Activated CD4-positive, CD25-positive, alpha-beta regulatory T cell treated with anti-CD3 and anti-CD28 coated beads, Interleukin-2, amount 50 U/mL, for 16 hours (primary cell): ENCODE results near the gene TJP1.
"Not testable (repeated sequence)": the region's sequence is repeated elsewhere in the genome, so short reads cannot be mapped to it uniquely, and the experiment has no call there.

Experiments used
- DNase-seq: peaks from one replicate; pipeline ENCODE4 v3.0.0-alpha.2; 2020; ENCODE audit warnings: low read depth, low spot score

The TJP1 gene

DNA sequence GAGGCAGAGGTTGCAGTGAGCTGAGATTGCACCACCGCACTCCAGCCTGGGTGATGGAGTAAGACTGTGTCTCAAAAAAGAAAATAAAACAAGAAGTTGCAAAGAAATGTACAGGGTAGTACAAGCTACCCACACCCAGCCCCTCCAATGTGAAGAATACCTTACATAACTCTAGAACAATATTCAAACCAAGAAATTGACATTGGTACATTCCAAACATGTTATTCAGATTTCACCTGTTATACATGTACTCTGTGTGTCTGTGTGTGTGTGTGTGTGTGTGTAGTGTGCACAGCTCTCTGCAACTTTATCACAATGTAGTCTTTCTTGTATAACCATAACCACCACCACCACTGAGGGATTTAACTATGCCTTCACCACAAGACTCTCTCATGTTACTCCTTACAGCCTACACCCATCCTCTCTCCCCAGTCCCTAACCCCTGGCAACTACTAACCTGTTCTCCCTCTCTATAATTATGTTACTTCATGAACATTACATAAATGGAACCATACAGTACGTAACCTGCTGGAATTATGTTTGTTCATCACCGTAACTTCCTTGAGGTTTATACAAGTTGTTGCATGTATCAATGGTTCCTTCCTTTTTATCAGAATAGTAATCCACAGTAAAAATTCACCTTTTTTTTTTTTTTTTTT is 16.2 kb upstream of the TJP1 start:
- no peak for DNase-seq

DNA sequence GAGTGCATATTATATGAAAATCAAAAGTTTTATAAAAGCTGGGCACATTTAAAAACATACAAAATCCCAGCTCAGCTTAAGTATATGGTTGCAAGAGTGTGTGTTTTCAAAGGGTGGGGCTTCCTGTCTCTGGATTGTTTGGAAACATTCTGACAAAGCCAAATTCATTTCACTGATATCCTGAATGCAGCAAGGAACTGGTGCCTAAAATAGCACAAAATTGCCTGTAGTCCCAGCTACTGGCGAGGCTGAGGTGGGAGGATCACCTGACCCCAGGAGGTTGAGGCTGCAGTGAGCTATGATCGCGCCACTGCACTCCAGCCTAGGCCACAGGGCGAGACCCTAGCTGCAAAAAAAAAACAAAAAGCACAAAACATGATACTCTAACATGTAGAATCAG is 13.0 kb upstream of the TJP1 start:
- DNase-seq, result no peak

- no peak for DNase-seq
These were observed 10.4 kb upstream of the TJP1 start for GRCh38 chr15:29832709-29833108.

DNA sequence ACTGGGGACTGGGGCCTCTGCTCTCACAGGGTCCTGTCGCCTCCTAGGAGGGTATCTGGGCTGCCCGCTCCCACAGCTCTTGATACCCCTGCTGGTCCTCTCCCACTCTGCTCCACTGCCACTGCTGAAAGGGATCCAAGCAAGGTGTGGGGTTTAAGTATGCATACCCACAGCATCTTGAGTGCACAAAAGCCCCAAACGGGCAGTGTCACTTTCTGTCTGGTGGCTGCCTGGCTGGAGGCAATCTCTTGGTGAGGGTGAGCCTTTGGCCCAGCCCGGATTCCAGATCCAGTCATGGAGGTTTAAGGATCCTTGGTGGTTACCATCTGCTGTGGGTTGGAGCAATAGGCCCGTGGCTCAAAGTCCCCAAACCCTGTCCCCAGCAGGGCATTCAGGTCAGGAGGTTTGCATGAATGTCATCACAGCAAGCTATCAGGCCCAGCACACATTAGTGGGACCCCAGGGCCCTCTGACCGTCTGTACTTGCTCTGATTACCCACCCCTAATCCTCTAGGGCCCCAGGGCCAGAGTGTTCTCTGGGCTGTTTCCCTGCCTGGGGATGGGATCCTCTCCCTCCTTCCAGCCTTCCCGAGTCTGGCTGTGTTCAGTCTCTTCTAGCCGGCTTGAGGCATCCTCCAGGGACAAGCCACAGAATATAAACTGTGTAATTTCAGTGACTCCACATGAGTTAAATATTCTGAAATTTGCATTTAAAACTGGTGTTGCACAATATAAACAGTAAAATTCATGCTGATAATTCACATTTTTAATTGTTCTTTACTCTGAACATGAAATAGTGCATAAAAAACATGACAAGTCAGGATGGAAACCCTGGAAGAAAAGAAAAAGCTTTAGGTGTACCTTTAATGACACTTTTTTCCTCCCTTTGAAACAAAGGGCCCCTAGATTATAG is 4.9 kb upstream of the TJP1 start:
- no peak for DNase-seq

DNA sequence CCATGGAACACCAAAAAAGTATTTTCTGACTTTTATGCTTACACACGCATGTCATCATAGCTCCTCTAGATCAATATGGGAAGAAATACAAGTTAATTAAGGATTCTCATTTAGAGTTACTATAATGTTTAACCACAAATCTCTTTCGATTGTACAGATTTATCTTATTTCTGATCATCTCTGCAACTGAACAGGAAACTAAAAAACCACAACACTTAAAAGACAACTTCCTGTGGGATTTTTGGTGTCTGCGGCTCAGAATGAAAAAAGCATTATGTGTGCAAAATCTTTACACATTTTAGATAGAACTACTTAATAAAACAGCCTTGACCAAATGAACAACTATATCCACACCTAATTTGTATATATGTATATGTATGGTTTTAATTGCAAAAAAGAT is 3.0 kb upstream of the TJP1 start:
- no peak for DNase-seq

DNA sequence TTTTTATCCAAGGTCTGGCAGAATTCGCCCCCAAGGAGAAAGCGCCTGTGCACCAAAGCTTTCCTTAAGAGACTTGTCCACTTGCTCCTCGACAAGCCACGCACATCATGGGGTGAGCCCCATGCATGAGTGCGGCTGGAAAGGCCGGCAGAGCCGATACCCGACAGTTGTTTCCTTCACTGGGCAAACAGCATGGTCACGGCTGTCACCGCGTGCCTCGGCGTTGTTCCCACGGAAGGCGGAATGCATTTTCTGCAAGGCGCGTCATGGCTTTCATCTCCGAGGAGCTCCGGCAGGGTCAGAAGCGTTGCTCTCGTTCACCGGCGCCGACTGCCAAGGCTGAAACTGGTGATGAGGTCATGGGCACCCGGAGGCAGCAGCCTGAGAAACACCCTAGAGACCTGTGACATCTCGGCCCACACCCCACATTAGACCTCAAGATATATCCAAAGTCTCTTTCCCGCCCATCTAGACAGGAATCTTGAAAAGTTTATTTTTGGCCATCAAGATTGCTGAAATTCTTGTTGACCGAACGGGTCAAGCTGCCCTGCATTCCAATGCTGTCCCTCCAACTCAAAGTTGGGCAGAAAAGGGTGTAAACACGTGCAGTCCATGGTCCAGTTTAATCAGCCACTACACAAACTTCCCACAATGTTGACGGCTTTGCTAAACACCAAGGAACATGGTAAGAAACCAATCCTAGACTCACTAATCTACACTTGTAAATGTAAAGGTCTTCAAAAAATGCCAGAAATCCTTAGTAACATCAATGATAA is 604 bp upstream of the TJP1 start:
- no peak for DNase-seq

DNA sequence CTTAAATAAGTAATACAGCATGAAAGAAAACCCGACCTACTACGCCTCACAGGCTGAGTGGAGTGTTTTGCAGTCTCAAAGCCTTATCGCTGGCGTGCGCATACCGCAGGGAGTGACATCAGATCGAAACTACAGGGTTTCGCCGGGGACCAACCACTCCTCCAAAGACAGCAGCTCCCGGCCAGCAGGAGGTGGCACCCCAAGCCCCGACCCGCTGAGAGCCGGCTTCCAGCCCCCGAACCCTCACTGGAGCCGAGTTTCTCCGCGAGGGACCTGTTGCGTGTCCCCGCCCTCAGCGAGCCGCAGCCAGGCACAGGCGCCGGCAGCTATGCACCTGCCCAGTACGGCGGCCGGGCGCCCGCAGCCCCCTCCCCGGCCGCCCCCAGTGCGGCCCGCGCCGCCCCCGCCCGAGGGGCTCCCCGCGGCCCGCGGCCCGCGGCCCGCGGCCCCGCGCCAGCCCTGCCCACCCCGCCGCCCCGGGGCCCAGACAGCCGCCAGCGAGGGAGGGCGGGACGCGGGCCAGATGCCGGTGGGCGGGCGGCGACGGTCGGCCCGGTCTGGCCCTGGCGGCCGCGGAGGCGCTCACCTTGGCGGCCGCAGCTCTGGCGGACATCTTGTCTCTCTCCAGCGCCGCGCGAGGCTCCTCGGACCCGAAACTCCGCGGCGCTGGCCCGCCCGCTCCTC is 710 bp downstream of the TJP1 start:
- no peak for DNase-seq

- DNase-seq, result no peak
These were observed 1.7 kb downstream of the TJP1 start for GRCh38 chr15:29820394-29821154.

DNA sequence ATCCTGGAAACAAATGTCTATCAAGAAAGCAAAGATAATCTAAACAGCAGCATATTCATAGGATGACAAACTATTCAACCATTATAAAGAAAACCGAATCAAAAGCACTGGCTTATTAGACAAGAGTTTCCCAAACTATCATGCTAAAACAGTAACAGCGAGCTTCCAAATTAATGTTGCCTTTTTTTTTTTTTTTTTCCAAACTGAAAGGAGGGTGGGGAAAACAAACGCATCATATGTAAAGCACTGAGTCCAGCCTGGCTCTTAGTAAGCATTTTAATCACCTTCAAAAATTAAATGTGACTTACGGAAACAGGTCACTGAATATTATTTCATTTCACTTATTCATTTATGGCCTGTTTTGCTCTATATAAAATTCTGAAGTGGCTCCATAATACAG is 2.3 kb downstream of the TJP1 start:
- no peak for DNase-seq

DNA sequence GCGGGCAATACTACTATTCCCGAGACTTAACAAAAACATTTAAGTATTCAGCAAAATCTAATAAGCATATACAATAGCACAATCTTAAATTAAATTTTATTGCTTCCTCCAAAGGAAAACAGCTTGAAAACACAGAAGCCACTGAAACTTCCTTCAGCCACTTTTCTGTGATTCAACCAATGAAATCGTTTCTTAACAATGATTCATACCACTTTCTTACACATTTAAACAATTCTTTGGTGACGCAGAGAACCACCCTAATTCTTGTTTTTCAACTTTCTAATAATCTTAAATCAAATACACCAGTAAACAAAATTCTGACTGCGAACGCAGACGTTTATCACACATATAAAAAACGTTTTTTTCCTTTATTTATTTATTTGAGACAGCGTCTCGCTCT is 4.1 kb downstream of the TJP1 start:
- no peak for DNase-seq

- not testable (repeated sequence) for DNase-seq
These were observed 4.8 kb downstream of the TJP1 start for GRCh38 chr15:29817455-29817854.

DNA sequence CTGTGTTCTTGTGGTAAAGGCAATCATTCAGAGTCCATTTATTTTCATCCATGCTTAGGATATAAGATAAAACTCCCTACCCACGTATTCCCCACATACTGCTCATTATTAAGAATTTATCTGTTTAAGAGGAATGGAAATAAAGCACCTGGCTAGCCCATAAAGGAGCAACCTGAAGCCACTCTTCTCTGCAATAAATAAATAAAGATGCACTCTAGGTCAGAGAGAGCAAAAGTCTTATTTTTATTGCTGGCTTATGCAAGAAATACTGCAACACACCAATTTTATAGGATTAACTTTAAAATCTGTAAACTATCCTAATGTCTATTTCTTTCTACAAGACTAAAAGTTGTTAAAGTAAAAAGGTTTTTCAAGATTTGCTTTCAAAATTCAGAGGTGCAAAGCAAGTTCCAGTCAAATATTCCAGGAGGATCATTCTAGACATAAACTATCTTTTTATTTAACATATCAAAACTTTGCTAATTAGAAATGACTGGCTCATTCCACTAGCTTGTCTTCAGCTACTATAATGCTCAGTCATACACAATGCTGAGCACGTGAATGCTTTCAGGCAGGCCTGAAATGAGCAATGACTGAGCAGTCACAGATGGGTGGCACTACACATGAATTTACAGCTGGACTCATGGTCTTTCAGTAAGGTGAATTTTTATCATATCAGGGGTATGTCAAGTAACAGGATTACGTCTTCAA is 7.1 kb downstream of the TJP1 start:
- no peak for DNase-seq

GRCh38 chr15:29813009-29813408 is 9.3 kb downstream of the TJP1 start:
- no peak for DNase-seq

- DNase-seq, result no peak
These were observed 9.9 kb downstream of the TJP1 start for GRCh38 chr15:29812384-29812694.

DNA sequence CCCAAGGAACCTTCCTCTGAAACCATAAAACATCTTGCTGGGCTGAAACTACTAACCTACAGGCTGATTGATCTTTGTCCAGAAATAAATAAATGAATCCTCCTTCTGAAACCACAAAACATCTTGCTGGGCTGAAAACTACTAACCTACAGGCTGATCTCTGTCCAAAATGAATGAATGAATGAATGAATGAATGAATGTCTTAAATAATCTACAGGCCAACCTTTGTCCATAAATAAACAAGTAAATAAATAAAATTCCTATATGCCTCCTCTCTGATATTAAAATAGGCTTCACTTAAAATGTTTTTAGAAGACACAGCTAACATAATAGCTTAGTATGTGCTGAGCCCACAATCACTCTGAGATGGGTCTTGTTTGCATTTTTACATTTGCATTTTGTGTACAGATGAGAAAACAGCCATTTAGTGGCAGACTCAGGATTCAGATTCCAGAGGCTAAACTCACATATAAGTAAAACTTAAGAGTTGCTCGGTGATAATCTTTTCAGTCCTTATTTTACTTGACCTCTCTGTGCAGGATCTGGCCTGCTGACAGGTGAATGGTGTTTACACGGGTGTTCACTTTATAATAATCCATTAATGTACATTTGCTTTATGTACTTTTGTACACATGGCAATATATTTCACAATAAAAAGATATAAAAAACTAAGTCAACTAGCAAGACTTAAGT is 10.4 kb downstream of the TJP1 start:
- DNase-seq, result no peak

- no peak for DNase-seq
These were observed 16.6 kb downstream of the TJP1 start for GRCh38 chr15:29805708-29806104.

DNA sequence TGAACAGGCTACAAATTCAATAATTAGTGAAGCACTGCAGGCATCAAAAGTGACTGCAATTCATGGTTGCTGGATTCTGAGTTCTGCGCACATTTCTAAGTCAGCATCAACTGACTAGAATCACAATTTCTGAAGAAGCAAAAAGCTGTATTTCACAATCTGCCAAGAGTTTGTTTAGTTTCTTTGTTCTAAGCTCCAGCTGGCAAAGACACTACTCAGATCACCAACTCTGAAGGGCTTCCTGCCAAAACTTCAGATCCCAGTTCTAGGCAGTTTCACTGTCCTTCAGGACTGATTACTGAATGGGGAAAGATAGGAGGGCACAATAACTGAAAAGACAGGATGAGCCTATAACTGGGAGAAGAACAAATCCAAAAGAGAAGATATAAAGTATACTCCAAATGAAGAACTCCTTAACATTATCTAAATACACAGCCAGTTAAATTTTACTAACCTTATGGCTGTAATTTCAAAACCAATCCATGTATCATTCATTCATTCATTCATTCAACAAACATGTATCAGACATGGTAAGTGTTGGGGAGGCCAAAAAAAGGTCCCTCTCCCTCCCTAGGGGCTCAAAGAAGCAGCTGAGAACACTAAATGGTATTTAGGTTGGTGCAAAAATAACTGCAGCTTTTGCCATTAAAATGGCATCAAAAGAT is 17.1 kb downstream of the TJP1 start:
- DNase-seq, result no peak

DNA sequence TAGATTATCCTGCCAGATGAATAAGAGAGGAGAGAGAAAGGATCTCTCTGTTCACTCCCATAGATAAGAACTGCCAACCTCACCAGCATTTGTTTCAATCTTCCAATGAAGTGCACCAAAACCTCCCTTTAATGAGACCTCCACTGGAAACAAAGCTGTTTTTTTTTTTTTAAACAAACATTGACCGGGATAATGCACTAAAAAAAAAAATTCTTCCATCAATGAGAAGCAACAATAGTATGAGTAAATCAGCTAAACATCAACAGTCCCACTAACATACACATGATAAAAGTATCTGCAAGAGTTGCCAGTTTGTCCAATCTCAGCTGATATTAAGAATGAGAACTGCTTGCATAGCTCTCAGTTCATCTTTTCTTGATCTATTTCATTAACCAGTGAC is 19.9 kb downstream of the TJP1 start:
- no peak for DNase-seq
